ENCODE measurements around the gene GNPAT.

GNPAT gene

DNA sequence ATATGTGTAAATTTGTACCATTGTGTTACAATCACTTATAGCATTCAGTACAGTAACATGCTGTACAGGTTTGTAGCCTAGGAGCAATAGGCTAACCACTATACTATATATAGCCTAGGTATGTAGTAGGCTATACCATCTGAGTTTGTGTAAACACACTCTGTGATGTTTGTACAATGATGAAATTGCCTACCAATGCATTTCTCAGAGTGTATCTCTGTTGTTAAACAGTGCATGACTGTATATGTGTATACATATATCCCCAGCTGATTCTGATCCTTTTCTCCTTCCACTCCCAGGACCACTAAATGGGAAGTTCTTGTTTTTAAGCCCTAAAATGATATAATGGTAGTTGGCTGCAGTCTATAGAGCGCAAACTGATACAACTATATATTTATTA is 7.8 kb downstream of the GNPAT start:
- DNase-seq = no peak

DNA sequence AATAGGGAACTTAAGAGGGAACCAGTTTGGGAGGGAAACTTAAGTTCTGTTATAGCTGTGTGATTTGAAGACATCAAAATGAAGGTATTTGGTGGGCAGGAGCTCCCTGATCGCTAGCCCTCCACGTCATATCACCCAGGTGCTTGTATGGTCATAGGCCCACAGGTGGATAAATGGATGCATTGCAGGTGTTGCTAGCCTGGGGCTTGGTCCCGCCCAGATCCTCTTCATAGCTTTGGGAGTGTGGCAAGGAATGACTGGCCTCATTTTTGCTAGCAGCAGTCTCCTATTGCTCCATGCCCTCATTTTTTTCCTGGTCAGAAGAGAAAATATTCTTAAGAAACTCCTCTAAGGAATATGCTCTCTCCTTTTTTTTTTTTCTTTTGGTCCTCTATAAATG is 11.3 kb downstream of the GNPAT start:
- DNase-seq = no peak

DNA sequence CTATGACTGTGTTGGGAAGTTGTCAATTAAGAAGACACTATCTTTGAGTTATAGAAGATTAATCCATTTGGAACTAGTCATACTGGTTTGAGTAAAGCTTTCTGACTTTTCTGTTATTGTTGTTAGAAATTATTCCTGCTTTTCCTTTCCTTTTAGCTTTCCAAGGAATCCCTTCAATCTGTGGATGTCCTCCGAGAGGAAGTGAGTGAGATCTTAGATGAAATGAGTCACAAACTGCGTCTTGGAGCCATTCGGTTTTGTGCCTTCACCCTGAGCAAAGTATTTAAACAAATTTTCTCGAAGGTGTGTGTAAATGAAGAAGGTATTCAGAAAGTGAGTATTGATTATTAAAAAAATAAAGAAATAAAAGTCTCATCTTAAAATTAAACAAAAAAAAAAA is 19.3 kb downstream of the GNPAT start:
- DNase-seq = no peak

DNA sequence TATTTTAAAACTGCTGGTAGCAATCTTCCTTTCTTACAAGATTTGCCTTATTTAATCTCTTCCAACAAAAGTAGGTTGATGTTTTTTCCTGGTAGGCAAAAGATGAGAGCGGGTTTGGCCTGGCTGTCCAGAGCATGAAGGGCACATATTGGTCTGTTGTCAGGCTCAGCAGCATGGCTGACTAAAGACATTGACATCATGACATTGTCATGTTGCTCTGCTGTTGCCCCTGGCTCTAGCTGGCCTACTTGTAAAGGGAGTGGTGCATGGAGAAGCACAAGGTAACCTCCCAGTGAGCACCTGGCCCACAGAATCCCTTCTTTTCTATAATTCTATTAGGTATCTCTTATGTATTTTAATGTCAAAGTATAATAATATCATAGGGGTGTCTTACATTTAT is 23.6 kb downstream of the GNPAT start:
- DNase-seq = no peak

DNA sequence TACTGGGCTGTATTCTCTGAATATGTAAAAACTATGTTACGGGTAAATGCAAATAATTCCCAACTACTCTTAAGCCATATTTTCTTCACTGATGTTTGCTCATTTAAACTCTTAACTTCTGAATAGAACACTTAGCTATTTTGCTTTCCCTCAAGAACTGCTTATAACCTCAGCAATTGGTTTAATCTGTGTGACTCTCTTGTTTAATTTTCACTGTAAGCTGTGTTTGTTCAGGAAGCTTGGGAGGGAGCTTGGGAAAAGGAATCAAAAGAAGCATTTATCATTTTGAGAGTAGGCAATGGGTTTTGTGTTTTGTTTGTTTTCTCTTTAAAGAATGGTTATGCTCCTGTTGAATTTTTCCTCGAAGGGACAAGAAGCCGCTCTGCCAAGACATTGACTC is 24.4 kb downstream of the GNPAT start:
- no peak for DNase-seq

DNA sequence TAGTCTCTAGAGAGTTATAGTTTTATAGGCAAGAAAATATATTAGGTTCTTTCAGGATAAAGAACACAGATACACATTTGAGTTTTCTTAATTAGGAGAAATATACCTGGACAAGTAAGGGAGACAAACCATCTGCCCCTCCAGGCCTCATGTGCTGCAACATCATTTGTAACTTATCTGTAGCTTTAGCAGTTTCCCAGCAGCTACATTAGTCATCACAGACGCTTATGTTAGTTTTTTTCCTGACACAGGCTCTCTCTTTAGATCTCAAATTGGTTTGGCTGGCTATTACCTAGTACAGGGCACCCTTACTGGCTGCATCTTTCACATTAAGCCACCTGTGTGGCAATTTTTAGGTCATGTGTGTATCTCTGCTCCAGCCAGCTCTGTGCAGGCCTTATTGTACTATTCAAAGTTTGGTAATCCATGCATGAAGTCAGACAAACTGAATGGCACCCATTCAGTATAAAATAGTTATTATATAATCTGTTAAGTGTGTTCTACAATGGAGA is 25.9 kb downstream of the GNPAT start:
- no peak for DNase-seq

DNA sequence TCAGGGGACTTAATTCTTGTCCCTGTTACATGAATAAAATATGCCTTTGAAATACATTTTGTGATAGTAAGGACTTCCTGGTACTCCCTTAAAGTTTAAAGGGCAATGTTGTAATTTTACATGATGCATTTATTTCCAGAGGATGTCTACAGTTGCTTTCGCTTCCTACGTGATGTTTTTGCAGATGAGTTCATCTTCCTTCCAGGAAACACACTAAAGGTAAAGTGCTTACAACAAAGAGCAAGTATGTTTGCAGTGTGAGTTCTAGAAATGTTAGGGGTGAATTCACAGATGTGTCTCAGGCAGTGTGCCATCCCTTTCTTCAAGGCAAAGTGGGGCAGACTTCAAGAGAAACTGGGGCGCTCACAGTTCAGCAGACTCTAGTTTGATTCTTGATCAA is 31.2 kb downstream of the GNPAT start:
- no peak for DNase-seq

DNA sequence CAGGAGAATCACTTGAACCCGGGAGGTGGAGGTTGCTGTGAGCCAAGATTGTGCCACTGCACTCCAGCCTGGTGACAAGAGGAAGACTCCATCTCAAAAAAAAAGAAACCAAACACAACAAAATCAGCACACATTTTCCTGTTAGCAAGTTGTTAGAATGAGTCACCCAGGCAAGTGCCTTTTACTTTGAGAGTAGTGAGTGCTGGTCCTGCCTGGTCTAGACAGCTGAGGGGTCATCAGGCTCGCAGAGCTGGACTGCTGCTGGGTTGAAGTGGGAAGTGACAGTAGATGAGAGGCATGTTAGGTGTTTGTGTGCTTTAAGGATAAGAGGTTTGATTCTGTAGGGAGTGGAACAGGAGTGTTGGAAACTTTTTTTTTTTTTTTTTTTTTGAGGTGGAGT is 31.9 kb downstream of the GNPAT start:
- no peak for DNase-seq

DNA sequence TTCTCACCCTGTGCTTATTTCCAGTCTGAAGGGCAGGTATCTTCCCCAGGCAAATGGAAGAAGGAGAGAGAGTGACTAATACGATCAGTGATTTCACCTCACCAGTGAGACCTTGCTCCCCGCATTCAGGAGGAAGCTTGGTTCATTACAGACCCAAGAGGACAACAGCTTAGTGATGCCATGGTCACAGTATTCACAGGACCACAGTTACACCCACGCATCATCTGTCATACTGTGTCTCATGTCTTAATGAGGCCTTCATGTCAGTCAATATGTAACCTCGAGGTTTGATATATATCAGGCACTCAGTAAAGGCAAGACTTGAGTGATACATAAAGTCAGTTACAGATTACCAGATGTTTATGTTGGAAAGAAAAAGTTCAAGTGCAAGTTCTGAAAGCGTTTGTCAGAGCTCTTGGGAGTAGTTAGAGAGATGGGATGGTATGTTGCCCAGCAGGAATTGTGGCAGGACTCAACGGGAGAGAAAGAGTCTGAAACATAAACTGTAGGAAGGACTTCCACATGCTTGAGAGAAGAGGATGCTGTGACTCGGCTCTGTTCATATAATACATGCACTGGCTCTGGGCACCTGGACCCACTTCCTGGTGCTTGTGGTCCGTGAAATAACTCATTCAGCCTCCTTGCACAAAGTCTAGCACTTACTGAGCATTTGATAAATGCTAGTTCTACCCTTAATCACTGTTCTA is 33.3 kb downstream of the GNPAT start:
- DNase-seq = no peak

DNA sequence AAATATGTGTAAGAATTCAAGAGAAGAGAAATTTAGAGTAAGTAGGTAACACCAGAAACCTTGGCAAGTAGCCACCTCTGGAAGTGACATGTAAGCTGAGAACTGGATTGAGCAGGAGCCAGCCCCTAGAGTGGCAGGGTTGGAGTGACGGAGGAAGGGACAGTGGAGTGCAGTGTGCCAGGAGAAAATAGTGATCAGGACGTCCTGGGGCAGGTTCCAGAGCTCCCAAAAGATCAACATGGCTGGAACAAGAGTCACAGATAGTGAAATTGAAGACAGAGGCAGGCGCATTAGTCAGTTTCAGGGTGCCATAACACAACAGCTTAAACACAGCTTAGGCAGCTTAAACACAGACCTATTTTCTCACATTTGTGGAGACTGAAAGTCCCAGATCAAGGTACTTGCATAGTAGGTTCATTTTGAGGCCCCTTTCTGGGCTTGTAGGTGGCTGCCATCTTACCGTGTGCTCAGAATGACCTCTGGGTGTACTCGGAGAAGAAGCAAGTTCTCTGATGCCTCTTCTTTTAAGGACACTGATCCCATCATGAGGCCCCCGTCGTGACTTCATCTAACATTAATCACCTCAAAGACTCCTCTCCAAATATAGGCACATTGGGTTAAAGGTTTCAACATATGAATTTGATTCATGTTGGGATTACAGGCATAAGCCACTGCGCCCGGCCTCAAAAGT is 37.2 kb downstream of the GNPAT start:
- DNase-seq = no peak

DNA sequence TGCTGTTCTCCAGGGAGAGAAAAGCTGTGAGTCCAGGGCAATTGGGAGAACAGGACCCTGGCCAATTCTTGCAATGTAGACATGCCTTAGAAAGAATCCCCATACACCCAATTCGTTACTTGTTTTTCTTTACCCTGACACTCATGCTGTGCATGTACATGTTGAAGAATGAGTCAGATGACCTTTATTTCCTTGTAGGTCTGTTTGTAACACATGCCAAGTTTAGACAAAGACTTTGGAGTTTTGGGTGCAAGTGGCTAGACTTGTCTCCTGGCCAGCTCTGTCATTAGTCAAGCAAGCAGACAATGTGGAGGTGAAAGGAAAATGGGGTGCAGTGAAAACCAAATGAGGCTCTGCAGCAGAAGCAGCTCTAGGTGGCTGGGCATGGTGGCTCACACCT is 38.1 kb downstream of the GNPAT start:
- no peak for DNase-seq

DNA sequence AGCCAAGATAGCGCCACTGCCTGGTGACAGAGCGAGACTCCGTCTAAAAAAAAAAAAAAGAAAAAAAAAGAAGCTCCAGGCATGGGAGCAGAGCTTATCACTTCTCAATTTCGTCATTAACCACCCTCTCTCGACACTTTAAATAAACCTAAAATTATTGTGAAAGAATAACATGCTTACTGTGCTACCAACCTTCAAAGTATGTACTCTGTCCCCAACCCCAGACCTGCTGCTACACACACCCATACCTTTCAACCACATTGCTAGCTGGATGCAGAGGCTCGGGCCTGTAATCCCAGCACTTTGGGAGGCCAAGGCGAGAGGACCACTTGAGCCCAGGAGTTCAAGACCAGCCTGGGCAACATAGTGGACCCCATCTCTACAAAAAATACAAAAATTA is 38.7 kb downstream of the GNPAT start:
- DNase-seq = no peak

DNA sequence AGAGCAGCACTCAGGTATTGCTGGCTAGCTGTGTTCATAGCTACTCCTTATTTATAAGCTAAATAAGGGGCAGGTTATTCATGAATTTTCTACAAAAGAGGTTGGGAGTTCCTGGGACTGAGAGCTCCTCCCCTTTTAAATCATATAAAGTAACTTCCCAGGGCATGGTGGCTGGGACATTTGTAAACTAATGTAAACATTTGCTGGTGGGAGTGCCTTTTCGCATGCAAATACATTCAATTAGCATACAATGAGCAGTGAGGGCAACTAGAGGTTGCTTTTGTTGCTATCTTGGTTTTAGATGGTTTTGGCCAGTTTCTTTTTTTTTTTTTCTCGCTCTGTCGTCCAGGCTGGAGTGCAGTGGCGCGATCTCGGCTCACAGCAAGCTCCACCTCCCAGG is 43.4 kb downstream of the GNPAT start:
- no peak for DNase-seq

DNA sequence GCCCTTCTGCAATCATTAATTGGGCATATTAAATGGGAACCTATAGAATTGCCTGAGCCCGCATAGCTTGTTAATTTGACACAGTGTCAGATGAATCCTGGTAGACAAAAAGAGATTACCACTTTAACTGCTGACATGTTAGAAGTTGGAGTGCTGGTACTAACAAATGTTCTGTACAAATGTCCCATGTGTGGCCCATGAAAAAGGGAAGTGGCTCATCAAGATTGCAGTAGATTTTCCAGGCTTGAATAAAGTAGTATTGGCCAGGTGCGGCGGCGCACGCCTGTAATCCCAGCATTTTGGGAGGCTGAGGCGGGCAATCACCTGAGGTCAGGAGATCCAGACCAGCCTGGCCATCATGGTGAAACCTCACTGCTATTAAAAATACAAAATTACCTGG is 45.6 kb downstream of the GNPAT start:
- no peak for DNase-seq

DNA sequence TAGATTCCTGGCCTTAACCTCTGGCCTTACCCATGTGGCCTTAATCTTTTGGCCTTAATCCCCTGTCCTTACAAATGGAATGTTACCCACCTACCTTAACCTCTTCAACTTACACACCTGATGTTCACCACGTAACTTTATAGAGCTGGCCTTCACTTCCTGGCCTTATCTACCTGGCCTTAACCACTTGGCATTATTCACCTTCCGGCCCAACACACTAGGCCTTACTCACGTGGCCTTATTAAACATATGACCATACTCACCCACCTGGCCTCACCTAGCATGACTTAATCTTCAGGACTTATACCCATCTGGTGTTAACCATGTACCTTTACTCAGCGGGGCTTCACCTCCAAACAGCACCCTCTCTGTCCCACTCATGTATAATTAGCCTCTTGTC is 54.9 kb downstream of the GNPAT start:
- DNase-seq = no peak

DNA sequence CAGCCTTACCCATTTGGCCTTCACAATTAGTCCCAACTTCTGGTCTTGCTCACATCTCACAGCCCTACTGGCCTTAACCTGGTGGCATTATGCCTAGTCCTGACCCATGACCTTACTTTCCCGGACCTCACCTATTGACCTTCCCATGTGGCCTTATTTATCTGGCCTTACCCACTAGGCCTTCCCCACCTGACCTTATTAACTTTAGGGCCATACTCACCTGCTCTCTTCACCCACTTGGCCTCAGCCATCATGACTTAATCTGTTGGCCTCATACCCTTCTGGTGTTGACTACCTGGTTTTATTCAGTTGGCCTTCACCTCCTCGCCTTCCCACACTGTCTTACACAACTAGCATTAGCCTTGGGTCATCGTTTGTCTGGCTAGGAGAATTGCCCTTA is 61.0 kb downstream of the GNPAT start:
- DNase-seq = no peak

DNA sequence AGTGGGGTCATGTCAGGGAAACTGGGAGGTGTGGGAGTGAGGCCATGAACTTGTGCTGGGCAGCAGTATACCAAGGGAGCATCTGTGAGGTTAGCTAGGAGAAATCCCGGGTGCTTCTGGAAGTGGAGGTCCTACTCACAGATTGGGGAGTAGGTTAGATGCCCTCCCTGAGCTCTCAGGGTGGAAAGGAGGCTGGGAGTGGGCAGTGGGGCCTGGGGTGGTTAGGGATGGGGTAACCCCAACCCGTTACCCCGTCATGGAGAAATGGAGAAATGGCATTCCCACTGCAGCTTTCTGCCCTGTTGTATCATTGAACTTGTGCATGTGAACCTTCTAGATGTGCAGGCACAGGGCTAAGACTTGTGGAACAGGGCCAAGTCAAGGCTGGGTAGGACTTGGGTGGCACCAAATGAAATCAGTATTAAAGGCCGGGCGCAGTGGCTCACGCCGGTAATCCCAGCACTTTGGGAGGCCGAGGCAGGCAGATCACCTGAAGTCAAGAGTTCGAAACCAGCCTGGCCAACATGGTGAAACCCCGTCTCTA is 69.5 kb downstream of the GNPAT start:
- DNase-seq = no peak

DNA sequence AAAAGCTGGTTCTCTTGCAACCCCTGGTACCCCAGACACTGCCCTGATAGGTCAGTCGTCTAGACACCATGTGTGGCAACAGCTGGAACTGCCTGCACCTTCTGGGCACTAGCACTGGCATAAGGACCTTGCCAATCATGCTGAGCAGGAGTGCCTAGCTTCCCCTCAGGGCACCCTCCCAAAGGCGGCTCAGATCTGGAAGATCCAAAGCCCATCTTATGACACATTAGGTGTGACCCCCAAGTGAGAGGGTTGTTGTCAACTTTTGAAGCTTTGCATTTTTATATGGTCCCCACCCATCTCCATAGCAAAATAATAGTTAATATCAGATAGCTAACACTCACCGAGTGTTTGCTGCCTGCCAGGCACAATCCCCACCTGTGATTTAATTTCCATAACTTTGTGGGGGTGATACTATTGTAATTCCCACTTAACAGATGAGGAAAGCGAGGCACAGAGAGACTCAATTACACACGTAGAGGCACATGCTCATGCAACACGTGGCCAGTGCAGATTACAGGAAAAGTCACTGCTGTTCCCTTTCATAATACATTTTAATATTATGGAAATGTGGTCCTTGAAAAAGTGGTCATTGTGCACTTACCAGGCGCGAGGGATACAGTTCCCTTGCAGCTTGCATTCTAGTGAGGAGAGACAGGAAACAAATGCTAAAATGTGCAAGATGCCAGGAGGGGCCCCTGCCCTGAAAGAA is 70.9 kb downstream of the GNPAT start:
- no peak for DNase-seq

DNA sequence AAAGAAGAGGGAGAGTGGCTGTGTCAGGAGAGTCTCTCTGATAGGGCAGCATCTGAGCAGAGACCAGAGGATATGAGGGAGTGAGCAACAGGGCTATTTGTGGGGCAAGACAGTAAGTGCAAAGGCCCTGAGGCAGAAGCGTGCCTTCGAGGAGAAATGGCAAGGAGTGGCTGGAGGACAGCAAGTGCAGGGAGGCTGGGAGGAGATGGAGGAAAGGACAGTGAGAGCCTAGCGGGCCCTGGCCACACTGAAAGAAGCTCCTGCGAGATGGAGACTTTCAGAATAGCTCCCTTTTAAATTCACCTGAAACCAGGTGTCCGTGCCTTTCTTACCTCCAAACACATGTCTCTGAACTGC is 71.4 kb downstream of the GNPAT start:
- no peak for DNase-seq

DNA sequence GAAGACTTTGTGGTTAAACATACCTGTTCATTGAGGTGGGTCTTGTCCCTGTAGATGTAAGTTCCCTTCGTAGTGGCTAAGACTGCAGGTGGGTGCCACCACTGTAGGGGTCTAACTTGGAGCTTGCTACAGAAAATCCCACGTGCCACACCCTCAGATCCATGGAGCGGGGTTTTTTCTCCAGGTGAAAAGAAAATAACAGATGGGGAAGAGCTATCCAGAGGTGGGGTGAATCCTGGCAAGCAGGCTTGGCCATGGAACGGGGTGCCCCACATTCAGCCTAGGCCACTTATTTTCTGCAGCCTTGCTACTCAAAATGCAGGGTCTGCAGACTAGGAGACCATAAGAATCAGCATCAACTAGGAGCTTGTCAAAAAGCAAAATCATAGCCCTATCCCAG is 72.6 kb downstream of the GNPAT start:
- DNase-seq = no peak

DNA sequence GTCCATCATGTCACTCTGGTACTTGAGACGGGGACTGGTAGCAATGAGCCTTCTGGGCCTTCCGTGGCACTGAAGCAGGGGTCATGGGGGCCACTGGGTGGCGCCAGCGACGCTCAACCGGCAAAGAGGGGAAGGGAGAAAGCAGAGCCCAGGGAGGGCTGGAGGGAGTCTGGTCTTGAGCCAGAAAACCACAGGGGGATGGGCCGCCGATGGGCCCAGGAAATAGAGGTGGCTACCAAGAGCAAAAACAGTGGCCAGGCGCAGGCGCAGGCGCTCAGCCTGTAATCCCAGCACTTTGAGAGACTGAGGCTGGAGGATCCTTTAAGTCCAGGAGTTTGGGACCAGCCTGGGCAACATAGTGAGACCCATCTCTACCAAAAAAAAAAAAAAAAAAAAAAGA is 74.9 kb downstream of the GNPAT start:
- peak; percentile 3 for DNase-seq

DNA sequence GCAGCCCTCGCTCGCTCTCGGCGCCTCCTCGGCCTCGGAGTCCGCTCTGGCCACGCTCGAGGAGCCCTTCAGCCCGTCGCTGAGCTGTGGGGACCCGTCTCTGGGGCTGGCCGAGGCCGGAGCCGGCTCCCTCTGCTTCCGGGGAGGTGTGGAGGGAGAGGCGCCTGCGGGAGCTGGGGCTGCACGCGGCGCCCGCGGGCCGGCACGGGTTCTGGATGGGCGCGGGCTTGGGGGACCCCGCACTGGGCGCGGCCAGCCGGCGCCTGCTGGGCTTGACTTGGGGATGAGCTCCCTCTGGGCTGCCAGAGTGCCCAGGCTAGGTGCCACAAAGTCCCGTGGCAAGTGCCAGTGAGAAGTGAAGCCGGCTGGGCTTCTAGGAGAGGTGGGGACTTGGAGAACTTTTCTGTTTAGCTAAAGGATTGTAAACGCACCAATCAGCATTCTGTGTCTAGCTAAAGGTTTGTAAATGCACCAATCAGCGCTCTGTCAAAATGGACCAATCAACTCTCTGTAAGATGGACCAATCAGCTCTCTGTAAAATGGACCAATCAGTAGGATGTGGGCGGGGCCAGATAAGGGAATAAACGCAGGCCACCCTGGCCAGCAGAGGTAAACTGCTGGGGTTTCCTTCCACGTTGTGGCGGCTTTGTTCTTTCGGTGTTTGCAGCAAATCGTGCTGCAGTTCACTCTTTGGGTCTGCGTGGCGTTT is 76.4 kb downstream of the GNPAT start:
- no peak for DNase-seq

DNA sequence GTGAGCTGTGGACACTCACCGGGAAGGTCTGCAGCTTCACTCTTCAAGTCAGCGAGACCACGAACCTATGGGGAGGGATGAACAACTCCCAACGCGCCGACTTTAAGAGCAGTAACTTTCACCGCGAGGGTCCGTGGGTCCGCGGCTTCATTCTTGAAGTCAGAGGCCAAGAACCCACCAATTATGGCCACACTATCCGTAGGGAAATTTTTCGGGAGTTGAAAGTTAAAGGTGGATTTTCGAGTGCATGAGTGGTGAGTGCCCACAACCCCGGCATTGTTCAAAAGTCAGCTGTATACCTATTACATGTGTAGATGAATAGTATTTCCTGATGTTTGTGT is 77.0 kb downstream of the GNPAT start:
- no peak for DNase-seq
